NCI-H2196 (cell line): ENCODE results near the gene TBCB.
"Not testable (repeated sequence)": the region's sequence is repeated elsewhere in the genome, so short reads cannot be mapped to it uniquely, and the experiment has no call there.

Source experiments
- DNase-seq: peaks from one replicate; lab custom pipeline; 2025; ENCODE audit not compliant: unreplicated experiment; lab: John Stamatoyannopoulos, UW

The TBCB gene

DNA sequence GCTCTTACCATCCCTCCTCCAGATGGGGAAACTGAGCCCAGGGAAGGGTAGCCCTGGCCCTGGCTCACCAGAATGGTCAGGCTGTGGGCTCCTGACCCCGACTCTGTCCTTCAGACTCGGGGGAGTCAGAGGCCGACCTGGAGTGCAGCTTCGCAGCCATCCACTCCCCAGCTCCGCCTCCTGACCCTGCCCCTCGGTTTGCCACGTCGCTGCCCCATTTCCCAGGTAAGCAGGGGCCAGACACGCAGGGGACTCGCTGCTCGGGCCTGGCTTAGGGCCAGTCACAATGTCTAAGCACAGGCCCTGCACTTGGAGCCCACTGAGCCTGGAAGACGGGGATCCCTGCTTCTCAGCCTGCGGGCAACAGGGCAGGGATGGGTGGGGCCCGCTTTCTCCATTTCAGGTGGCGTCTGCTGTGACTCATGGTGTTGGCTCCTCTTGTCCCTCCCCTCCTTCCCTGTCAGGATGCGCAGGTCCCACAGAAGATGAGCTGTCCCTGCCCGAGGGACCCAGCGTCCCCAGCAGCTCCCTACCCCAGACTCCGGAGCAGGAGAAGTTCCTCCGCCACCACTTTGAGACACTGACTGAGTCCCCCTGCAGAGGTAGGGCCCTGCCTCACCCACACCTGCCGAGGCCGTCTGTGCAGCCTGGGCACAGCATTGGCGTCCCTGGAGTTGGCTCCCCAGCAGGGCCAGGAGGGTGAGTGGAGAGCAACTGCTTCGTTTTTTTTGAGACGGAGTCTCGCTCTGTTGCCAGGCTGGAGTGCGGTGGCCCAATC is 13.5 kb upstream of the TBCB start:
- DNase-seq, result no peak

DNA sequence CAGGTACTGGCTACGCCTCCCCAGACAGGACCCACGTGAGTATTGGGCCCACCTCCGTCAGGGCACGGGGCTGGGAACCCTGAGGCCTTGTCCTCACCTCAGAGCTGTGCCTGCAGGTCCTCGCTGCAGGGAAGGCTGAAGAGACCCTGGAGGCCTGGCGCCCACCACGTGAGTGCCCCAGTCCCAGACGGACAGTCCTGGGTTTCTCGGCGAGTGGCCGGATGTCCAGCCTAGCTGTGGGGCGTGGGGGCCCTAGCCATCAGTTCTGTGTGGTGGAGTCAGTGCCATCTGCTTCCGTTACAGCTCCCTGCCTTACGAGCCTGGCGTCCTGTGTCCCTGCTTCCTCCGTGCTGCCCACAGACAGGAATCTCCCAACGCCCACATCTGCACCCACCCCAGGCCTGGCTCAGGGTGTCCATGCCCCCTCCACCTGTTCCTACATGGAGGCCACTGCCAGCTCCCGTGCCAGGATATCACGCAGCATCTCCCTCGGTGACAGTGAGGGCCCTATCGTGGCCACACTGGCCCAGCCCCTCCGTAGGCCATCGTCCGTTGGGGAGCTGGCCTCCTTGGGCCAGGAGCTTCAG is 12.1 kb upstream of the TBCB start:
- DNase-seq, result no peak

- DNase-seq, result peak; percentile 12
Measured at GRCh38 chr19:36103842-36104552, 11.3 kb upstream of the TBCB start.

- DNase-seq, result no peak
Measured at GRCh38 chr19:36106441-36106840, 8.8 kb upstream of the TBCB start.

- no peak for DNase-seq
Measured at GRCh38 chr19:36106991-36107390, 8.3 kb upstream of the TBCB start.

- DNase-seq, result no peak
Measured at GRCh38 chr19:36108684-36109083, 6.6 kb upstream of the TBCB start.

- DNase-seq, result no peak
Measured at GRCh38 chr19:36110487-36111199, 4.6 kb upstream of the TBCB start, which contains the start of gene OVOL3. TSS of gene OVOL3 (plus strand) at chr19:36111143. CDS start at chr19:36111203, 60 bp downstream.

- no peak for DNase-seq
Measured at GRCh38 chr19:36111200-36111539, 4.1 kb upstream of the TBCB start.

DNA sequence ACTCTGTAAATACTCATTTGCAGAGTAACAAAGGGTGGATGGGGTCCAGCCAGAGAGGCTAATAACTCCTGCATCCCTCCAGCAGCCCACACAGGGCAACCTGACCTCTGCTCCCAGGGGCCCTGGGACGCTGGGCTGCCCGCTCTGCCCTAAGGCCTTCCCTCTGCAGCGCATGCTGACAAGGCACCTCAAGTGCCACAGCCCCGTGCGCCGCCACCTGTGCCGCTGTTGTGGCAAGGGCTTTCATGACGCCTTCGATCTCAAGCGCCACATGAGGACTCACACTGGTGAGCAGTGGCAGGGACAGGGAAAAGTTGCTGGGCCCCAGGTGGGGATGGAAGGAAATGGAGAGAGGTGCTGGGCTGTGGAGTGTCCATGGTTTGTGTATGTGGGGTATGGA is 2.6 kb upstream of the TBCB start:
- DNase-seq, result no peak

- DNase-seq, result no peak
Measured at GRCh38 chr19:36113425-36113824, 1.8 kb upstream of the TBCB start.

- DNase-seq, result no peak
Measured at GRCh38 chr19:36113894-36114720, 1.2 kb upstream of the TBCB start.

GRCh38 chr19:36114721-36115452 is 381 bp upstream of the TBCB start, which contains the start of gene POLR2I:
TSS of gene POLR2I (minus strand) at chr19:36114875. CDS start at chr19:36114856, 19 bp downstream.
- DNase-seq, result peak; percentile 99

GRCh38 chr19:36116344-36116637 is 1.0 kb downstream of the TBCB start:
- DNase-seq, result no peak

GRCh38 chr19:36120092-36120983 is 5.1 kb downstream of the TBCB start:
- DNase-seq, result no peak

- DNase-seq, result no peak
Measured at GRCh38 chr19:36120984-36121358, 5.7 kb downstream of the TBCB start.

DNA sequence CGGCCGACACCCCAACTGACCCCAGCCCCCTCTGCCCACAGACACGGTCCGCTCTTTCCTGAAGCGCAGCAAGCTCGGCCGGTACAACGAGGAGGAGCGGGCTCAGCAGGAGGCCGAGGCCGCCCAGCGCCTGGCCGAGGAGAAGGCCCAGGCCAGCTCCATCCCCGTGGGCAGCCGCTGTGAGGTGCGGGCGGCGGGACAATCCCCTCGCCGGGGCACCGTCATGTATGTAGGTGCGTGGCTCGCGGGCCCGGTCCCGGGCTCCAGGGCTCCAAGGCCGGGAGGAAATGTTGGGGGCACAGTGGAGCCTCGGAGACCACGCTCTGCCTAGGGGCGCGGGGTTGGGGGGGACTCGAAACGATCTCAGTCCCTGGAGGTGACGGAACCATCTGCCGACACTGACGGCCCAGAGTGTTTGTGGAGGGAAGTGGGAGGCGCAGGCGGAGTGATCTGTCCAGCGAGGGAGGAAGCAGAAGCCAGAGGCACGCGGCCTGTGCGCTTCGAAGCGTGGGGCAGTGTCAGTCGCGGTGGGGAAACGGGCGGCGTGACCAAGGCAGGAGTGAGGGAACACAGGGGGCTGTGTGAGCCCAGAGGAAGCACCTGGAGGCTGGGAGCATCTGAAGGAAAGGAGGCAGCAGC is 6.3 kb downstream of the TBCB start:
- DNase-seq, result no peak

GRCh38 chr19:36125557-36125956 is 10.3 kb downstream of the TBCB start:
- no peak for DNase-seq

- DNase-seq, result no peak
Measured at GRCh38 chr19:36128392-36128736, 13.1 kb downstream of the TBCB start.

GRCh38 chr19:36131221-36131620 is 16.0 kb downstream of the TBCB start:
- not testable (repeated sequence) for DNase-seq
